ENCODE data around the gene CAMK1G.

DNA sequence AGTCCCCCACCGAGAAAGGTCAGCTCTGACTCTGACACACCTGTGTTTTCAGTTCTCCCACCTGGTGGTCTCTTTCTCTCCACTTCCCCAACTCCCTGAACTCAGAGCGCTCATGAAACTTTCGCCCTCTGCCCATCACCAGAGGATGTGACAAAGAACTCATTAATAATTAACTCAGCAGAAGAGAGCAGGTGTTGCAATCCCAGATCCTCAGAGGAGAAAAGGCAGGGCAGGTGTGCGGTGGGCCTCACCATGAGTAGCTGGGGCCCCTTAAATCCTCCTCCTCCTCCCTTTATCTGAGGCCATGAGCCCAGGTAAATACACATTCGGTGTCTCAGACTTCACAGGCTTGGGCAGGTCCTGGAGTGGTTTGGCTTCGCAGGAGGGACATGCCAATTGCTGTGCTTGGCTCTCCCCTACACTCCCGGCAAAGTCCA, 70.4 kb downstream of the CAMK1G start:
- TF ChIP-seq EZH2phosphoT487 (conservative IDR thresholded peaks at IDR 0.05; ENCODE audit: low read length) = no peak
- TF ChIP-seq, protein P1, sequence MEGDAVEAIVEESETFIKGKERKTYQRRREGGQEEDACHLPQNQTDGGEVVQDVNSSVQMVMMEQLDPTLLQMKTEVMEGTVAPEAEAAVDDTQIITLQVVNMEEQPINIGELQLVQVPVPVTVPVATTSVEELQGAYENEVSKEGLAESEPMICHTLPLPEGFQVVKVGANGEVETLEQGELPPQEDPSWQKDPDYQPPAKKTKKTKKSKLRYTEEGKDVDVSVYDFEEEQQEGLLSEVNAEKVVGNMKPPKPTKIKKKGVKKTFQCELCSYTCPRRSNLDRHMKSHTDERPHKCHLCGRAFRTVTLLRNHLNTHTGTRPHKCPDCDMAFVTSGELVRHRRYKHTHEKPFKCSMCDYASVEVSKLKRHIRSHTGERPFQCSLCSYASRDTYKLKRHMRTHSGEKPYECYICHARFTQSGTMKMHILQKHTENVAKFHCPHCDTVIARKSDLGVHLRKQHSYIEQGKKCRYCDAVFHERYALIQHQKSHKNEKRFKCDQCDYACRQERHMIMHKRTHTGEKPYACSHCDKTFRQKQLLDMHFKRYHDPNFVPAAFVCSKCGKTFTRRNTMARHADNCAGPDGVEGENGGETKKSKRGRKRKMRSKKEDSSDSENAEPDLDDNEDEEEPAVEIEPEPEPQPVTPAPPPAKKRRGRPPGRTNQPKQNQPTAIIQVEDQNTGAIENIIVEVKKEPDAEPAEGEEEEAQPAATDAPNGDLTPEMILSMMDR (IDR thresholded peaks at IDR 0.05; ENCODE audit: insufficient read depth, low read length, poor library complexity, severe bottlenecking) = no peak
